GM06990 (cell line): ENCODE data around the gene SCGB3A2.

Source experiments
- DNase-seq: peaks from one replicate; pipeline ENCODE4 v3.0.0-alpha.2; 2011; ENCODE audit not compliant: insufficient read length; ENCODE audit errors: extremely low read depth
- H3K27me3 ChIP-seq: replicated peaks from 2 replicates; pipeline ENCODE4 v1.6.0; 2011; ENCODE audit warnings: low read length; ENCODE audit not compliant: control insufficient read depth, insufficient read depth
- H3K36me3 ChIP-seq: 2 replicates; pipeline ENCODE4 v1.5.1; 2011; ENCODE audit warnings: low read length; ENCODE audit not compliant: control insufficient read depth, insufficient read depth
- H3K4me3 ChIP-seq: replicated peaks from 2 replicates; pipeline ENCODE4 v1.5.1; 2011; ENCODE audit warnings: low read depth, mild to moderate bottlenecking, control low read depth, low read length
- CTCF ChIP-seq: IDR thresholded peaks from 2 replicates; pipeline ENCODE4 v1.5.1; 2011; ENCODE audit warnings: low read length, control low read depth, mild to moderate bottlenecking, inconsistent platforms; ENCODE audit not compliant: insufficient read depth, poor library complexity, severe bottlenecking

The SCGB3A2 gene

GRCh38 chr5:147876141-147876540 is 2.4 kb upstream of the SCGB3A2 start:
- no peak overlapping the region for H3K4me3 ChIP-seq
- no peak for TF ChIP-seq CTCF
- no peak for DNase-seq

GRCh38 chr5:147876626-147877025 is 1.9 kb upstream of the SCGB3A2 start:
- TF ChIP-seq CTCF = no peak
- Histone ChIP-seq H3K27me3 (no peaks in the 10 kb centered on the region), H3K36me3 (no peaks in the 10 kb centered on the region), H3K4me3 (no peak overlapping the region)
- no peak for DNase-seq

More at GRCh38 chr5:147876141-147876540, 2.4 kb upstream of the SCGB3A2 start:
- H3K36me3 ChIP-seq = no peaks in the 10 kb centered on the region
- no peaks in the 10 kb centered on the region for H3K27me3 ChIP-seq

- H3K36me3 ChIP-seq = no peaks in the 10 kb centered on the region
- no peaks in the 10 kb centered on the region for H3K27me3 ChIP-seq
- no peak for DNase-seq
- TF ChIP-seq CTCF = no peak
- no peak overlapping the region for H3K4me3 ChIP-seq
These were observed 1.3 kb downstream of the SCGB3A2 start for GRCh38 chr5:147879784-147880183.

GRCh38 chr5:147880487-147880886 is 2.0 kb downstream of the SCGB3A2 start:
- H3K4me3 ChIP-seq = no peak overlapping the region
- DNase-seq = no peak
- TF ChIP-seq CTCF = no peak
- no peaks in the 10 kb centered on the region for H3K27me3 ChIP-seq
- H3K36me3 ChIP-seq = no peaks in the 10 kb centered on the region

GRCh38 chr5:147882586-147883313 is 4.2 kb downstream of the SCGB3A2 start:
- Histone ChIP-seq H3K27me3 (no peaks in the 10 kb centered on the region), H3K36me3 (no peaks in the 10 kb centered on the region), H3K4me3 (no peak overlapping the region)
- no peak for TF ChIP-seq CTCF
- DNase-seq = no peak
